HCT116 (cell line): ENCODE results near the gene C17orf58. TPM values are rescaled to one million over a fixed set of nuclear protein-coding genes. Genes with fewer than 3 reads are reported as not detected.
"Not testable (repeated sequence)": the region's sequence is repeated elsewhere in the genome, so short reads cannot be mapped to it uniquely, and the experiment has no call there.

ENCODE experiments used
- ATAC-seq: fragments of 200-7000 bp; cut with Tn5 transposase; 2 replicates; pipeline ENCODE4 v1.9.1; 2020; ENCODE audit warnings: mild to moderate bottlenecking, moderate library complexity
- BruUV-seq: library from RNA; stranded (reverse); fragments of 400-500 nt; replicated peaks from 2 replicates; lab custom pipeline; 2021; lab: Mats Ljungman, UMichigan
- CTCF ChIA-PET: fragments of 300-600 bp; sonication (Branson Sonifier 250); formaldehyde crosslinking; loops from one replicate; lab custom pipeline; 2021; ENCODE audit warnings: antibody characterized with exemption; lab: Charles Lee
- POLR2A ChIA-PET: fragments of 300-600, 350-600 bp; sonication (Branson Sonifier 250); formaldehyde crosslinking; loops from one replicate; lab custom pipeline; 2021; ENCODE audit warnings: antibody characterized with exemption; lab: Charles Lee
- RAD21 ChIA-PET, 2 experiments: fragments of 300-600 bp; sonication (Branson Sonifier 250); formaldehyde crosslinking; loops; one replicate each; lab custom pipeline; 2023; ENCODE audit warnings: low total read pairs in 2 of 2; ENCODE audit not compliant: uncharacterized antibody in 2 of 2, unreplicated experiment in 2 of 2, low non-redundant PET in 1 of 2; lab: Charles Lee
- DNase-seq: peaks from one replicate; pipeline ENCODE4 v3.0.0-alpha.2; 2010; ENCODE audit warnings: low read depth, low spot score
- H2AFZ ChIP-seq: fragments of 200-600 bp; shearing (Covaris generic), sonication (generic); 2 replicates; pipeline ENCODE4 v1.6.1; 2017; ENCODE audit warnings: low read depth, mixed run types, mixed read lengths, antibody characterized with exemption, low read length; ENCODE audit not compliant: poor library complexity, severe bottlenecking
- H3K27ac ChIP-seq: 2 replicates; pipeline ENCODE4 v1.5.1; 2012; ENCODE audit warnings: low read depth, low read length
- H3K27me3 ChIP-seq: fragments of 200-600 bp; sonication (generic); 2 replicates; pipeline ENCODE4 v1.6.1; 2016; ENCODE audit warnings: mixed run types, low read length, mixed read lengths; ENCODE audit not compliant: insufficient read depth
- H3K36me3 ChIP-seq, 2 experiments: fragments of 200-500 bp in 1 of 2; fragments of 200-600 bp in 1 of 2; sonication (Bioruptor generic) in 1 of 2; sonication (generic) in 1 of 2; 2 replicates each; pipeline versions ENCODE4 v1.5.1 to v1.6.1; 2014 to 2016; ENCODE audit warnings: low read length in 2 of 2, inconsistent platforms in 1 of 2, mixed read lengths in 1 of 2, mixed run types in 1 of 2; ENCODE audit not compliant: insufficient read depth in 2 of 2, control insufficient read depth in 1 of 2
- H3K4me1 ChIP-seq, 2 experiments: fragments of 200-600 bp in 1 of 2; sonication (generic) in 1 of 2; 2 replicates each; pipeline versions ENCODE4 v1.5.1 to v1.6.1; 2012 to 2017; ENCODE audit warnings: low read length in 2 of 2, inconsistent platforms in 1 of 2, mild to moderate bottlenecking in 1 of 2, mixed read lengths in 1 of 2, mixed run types in 1 of 2, moderate library complexity in 1 of 2; ENCODE audit not compliant: insufficient read depth in 2 of 2, control insufficient read depth in 1 of 2
- H3K4me2 ChIP-seq: fragments of 200-600 bp; sonication (generic); 2 replicates; pipeline ENCODE4 v1.6.1; 2017; ENCODE audit warnings: mixed run types, low read length, mixed read lengths
- H3K4me3 ChIP-seq, 2 experiments: fragments of 200-600 bp in 1 of 2; sonication (generic) in 1 of 2; replicated peaks in 1 of 2; 2 replicates each; pipeline ENCODE4 v1.5.1; 2011 to 2016; ENCODE audit warnings: low read length in 2 of 2, control low read depth in 1 of 2, low read depth in 1 of 2, mild to moderate bottlenecking in 1 of 2, mixed read lengths in 1 of 2, mixed run types in 1 of 2
- H3K79me2 ChIP-seq: fragments of 200-600 bp; sonication (generic); 2 replicates; pipeline ENCODE4 v1.6.1; 2017; ENCODE audit warnings: mild to moderate bottlenecking, mixed run types, low read length, moderate library complexity, mixed read lengths; ENCODE audit not compliant: insufficient read depth
- H3K9ac ChIP-seq: fragments of 200-600 bp; sonication (generic); 2 replicates; pipeline ENCODE4 v1.6.1; 2016; ENCODE audit warnings: low read length, mixed read lengths
- H3K9me2 ChIP-seq: fragments of 200-600 bp; sonication (generic), shearing (Covaris generic); 2 replicates; pipeline ENCODE4 v1.6.1; 2017; ENCODE audit warnings: mixed run types, mild to moderate bottlenecking, moderate library complexity; ENCODE audit not compliant: insufficient read depth
- H3K9me3 ChIP-seq, 2 experiments: fragments of 200-500 bp in 1 of 2; fragments of 200-600 bp in 1 of 2; sonication (Bioruptor generic) in 1 of 2; sonication (generic) in 1 of 2; 2 replicates each; pipeline ENCODE4 v1.6.1; 2014 to 2017; ENCODE audit warnings: low read length in 2 of 2, mixed read lengths in 2 of 2, inconsistent platforms in 1 of 2, low read depth in 1 of 2, mild to moderate bottlenecking in 1 of 2, mixed run types in 1 of 2, moderate library complexity in 1 of 2; ENCODE audit not compliant: control insufficient read depth in 1 of 2, insufficient read depth in 1 of 2
- H4K20me1 ChIP-seq: fragments of 200-600 bp; sonication (generic), shearing (Covaris generic); 2 replicates; pipeline ENCODE4 v1.6.1; 2017; ENCODE audit warnings: mixed run types, mild to moderate bottlenecking, moderate library complexity; ENCODE audit not compliant: insufficient read depth
- CTCF ChIP-seq, 3 experiments: fragments of 200-600 bp in 1 of 3; sonication (generic) in 1 of 3; IDR thresholded peaks in 2 of 3; conservative IDR thresholded peaks in 1 of 3; 2 replicates each; pipeline ENCODE4 v1.5.1; 2012 to 2017; ENCODE audit warnings: low read depth in 2 of 3, low read length in 2 of 3, antibody characterized with exemption in 1 of 3, borderline replicate concordance in 1 of 3, control low read depth in 1 of 3, mild to moderate bottlenecking in 1 of 3, mixed read lengths in 1 of 3, mixed run types in 1 of 3, moderate library complexity in 1 of 3; ENCODE audit not compliant: insufficient read depth in 1 of 3
- EZH2phosphoT487 ChIP-seq: fragments of 200-600 bp; IDR thresholded peaks from 2 replicates; pipeline ENCODE4 v1.6.1; 2018; ENCODE audit warnings: antibody characterized with exemption, borderline replicate concordance
- JUND ChIP-seq: IDR thresholded peaks from 2 replicates; pipeline ENCODE4 v1.6.1; 2012
- REST ChIP-seq: IDR thresholded peaks from 2 replicates; pipeline ENCODE4 v1.6.1; 2012; ENCODE audit warnings: low read depth
- SIN3A ChIP-seq: IDR thresholded peaks from 2 replicates; pipeline ENCODE4 v1.6.1; 2012; ENCODE audit warnings: low read depth
- SP1 ChIP-seq: IDR thresholded peaks from 2 replicates; pipeline ENCODE4 v1.6.1; 2012; ENCODE audit warnings: low read depth
- ZFX ChIP-seq: fragments of 450-650 bp; IDR thresholded peaks from 2 replicates; pipeline ENCODE4 v1.6.1; 2017
- ZNF274 ChIP-seq: fragments of 200-500 bp; sonication (Bioruptor generic); IDR thresholded peaks from 2 replicates; pipeline ENCODE4 v1.6.1; 2014; ENCODE audit warnings: mild to moderate bottlenecking, low read depth, low read length, inconsistent platforms
- intact Hi-C: fragments of 100-400 bp; cut with micrococcal nuclease; formaldehyde crosslinking; loops from 2 replicates; pipeline ENCODE4 v1.10.0; 2022
- total RNA-seq: library from RNA; stranded (reverse); gene quantifications from one replicate; pipeline ENCODE4 v1.2.1, GENCODE V29; 2021; ENCODE audit not compliant: unreplicated experiment

C17orf58 gene
- total RNA-seq, 1 experiment from 2014 or later = 38.1 TPM

GRCh38 chr17:67982034-67982640, 14.1 kb downstream of the C17orf58 start (continued):
- no peak for TF ChIP-seq ZFX
- TF ChIP-seq CTCF (IDR thresholded peaks at IDR 0.05 in 2 of 3, conservative IDR thresholded peaks at IDR 0.05 in 1 of 3; ENCODE audit: borderline replicate concordance in 1 of 3, insufficient read depth in 1 of 3, low read depth in 2 of 3, low read length in 2 of 3) = no peak

- H3K9me2 ChIP-seq, BruUV-seq, RAD21 ChIA-PET, H3K4me3 ChIP-seq, H3K27ac ChIP-seq, H3K9ac ChIP-seq, POLR2A ChIA-PET, H3K4me2 ChIP-seq, H3K4me1 ChIP-seq, CTCF ChIA-PET, DNase-seq, H3K9me3 ChIP-seq, intact Hi-C loops, H2AFZ ChIP-seq, H3K79me2 ChIP-seq, H3K27me3 ChIP-seq, H3K36me3 ChIP-seq, ATAC-seq, H4K20me1 ChIP-seq: not testable (repeated sequence)
Measured at GRCh38 chr17:67980883-67981282, 15.4 kb downstream of the C17orf58 start.

GRCh38 chr17:67980456-67980855, 15.8 kb downstream of the C17orf58 start:
- no TSS peak for BruUV-seq
- ATAC-seq = no peak
- H3K4me2 ChIP-seq = no peak overlapping the region
- H3K9me2 ChIP-seq = no peaks in the 10 kb centered on the region
- ChIA-PET RAD21 (no interaction called here), CTCF (no interaction called here), POLR2A (no interaction called here)
- no peak overlapping the region for H2AFZ ChIP-seq
- H3K79me2 ChIP-seq = no peaks in the 10 kb centered on the region
- H3K27ac ChIP-seq = no peak overlapping the region
- no peaks in the 10 kb centered on the region for H3K9me3 ChIP-seq
- peaks cover 4 to 10% of the 10 kb centered on the region in 2 experiments; a peak in 3 of 4 replicates for H3K36me3 ChIP-seq
- TF ChIP-seq JUND (no peak), EZH2phosphoT487 (no peak), ZNF274 (no peak), SIN3A (no peak), SP1 (no peak), REST (no peak)
- DNase-seq = no peak
- intact Hi-C loops = no loop called here
- no peaks in the 10 kb centered on the region for H3K4me1 ChIP-seq
- no peaks in the 10 kb centered on the region for H3K27me3 ChIP-seq
- H4K20me1 ChIP-seq = no peaks in the 10 kb centered on the region
- H3K4me3 ChIP-seq = no peak overlapping the region
- H3K9ac ChIP-seq = no peak overlapping the region
